ENCODE data around the gene CAMK2N2.

DNA sequence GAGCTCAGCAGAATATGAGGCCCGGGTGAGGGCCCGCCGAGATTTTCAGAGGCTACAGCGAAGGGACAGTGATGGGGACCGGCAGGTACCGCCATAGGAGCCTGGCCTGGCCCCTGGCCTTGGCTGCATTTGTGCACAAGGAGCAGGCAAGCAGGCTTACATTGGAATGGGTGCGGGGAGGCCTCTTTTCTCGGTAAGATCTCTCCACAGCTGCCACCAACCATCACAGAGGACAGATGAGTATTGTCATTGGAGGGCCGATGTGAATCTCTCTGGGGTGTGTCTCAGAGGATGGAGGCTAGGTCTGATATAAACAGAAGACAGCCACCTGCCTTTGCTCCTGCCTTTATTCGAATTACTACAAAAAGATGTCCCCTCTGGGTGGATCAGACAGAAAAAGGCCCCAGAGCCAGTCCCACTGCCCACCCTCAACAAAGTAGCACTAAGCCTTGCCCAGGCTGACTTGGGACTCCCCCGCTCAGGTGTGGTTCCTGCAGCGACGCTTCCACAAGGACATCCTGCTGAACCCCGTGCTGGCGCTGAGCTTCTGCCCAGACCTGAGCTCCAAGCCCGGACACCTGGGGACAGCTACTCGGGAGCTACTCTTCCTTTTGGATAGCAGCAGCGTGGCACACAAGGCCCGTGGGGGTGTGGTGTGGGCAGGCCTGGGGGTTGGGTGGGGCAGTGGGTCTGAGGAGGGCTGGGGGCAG lies 26.5 kb downstream of the CAMK2N2 start:
- TF ChIP-seq EZH2 (IDR thresholded peaks at IDR 0.05; ENCODE audit: insufficient read depth, poor library complexity, severe bottlenecking) (no peak), EZH2phosphoT487 (IDR thresholded peaks at IDR 0.05; ENCODE audit: insufficient read depth, low read depth) (no peak)
